ENCODE data around the gene CEP170B.

CEP170B gene

DNA sequence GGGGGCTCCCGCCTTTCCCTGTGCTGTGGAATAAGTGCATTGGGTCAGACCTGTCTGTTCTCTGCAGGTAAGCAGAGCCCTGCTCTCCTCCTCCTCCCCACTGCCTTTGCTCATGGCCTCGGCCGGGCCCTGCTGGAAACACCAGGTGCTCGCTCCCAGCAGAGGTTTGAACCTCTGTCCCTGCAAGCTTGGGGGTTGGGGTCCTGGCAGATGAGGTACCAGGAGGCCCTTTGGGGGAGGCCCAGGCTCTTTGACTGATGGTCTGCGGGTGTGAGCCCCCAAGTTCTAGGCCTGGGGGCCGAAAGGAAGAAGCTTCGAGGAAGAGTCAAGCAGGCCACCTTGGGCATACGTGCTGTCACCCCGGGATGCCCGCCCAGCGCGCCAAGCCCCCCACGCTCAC is 22.1 kb upstream of the CEP170B start:
- no peak for DNase-seq (ENCODE audit: low read depth, low spot score)
- TF ChIP-seq, protein P1, sequence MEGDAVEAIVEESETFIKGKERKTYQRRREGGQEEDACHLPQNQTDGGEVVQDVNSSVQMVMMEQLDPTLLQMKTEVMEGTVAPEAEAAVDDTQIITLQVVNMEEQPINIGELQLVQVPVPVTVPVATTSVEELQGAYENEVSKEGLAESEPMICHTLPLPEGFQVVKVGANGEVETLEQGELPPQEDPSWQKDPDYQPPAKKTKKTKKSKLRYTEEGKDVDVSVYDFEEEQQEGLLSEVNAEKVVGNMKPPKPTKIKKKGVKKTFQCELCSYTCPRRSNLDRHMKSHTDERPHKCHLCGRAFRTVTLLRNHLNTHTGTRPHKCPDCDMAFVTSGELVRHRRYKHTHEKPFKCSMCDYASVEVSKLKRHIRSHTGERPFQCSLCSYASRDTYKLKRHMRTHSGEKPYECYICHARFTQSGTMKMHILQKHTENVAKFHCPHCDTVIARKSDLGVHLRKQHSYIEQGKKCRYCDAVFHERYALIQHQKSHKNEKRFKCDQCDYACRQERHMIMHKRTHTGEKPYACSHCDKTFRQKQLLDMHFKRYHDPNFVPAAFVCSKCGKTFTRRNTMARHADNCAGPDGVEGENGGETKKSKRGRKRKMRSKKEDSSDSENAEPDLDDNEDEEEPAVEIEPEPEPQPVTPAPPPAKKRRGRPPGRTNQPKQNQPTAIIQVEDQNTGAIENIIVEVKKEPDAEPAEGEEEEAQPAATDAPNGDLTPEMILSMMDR (IDR thresholded peaks at IDR 0.05; ENCODE audit: insufficient read depth, low read length, missing control alignments): no peak
- ChIA-PET CTCF (interaction anchor here (2.6 kb wide), 1 partner anchor 16 kb away, joined by 21 read pairs; no protein-coding TSS in a partner anchor), POLR2A (no interaction called here)
- no peak overlapping the region for H3K4me3 ChIP-seq (ENCODE audit: low read depth, low read length)

DNA sequence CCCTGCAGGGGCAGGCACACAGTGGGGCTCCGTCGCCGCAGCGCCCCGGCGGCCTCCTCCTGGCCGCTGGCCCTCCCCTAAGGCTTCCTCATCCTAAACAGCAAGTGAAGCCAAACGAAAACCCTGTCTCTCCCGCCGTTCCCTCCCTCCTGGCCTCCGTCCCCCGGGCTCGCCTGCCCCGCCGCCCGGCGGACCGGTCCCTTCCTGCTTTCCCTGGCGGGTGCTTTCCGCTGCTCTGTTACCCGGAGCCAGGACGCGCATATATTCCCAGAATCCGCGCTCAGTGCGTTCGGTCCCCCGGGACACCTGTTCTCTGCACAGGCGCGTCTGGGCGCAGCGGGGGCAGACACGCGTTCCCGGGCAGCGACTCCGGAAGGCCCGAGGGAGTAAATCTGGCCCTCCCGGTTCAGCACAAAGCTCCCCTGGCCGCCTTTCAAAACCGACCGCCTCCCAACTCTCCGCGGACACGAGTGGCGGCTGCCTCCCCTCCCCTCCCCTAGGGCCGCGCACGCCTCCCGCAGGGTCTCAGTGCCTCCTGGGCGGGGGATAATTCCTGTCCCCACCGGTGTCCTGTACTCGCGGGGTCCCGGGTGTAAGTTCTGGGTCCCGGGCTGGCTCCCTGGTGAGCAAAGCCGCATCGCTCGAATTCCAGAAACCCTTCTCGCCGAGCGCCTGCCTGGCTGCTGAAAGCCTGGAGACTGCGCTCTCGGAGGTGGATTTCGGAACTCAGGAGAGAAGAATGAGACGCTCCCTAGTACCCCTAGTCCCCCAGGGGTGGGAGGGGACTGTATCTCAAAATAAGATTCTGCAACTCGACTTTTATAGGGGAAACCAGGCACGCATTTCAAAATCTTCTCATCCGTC is 21.4 kb upstream of the CEP170B start:
- DNase-seq (ENCODE audit: low read depth, low spot score): no peak

DNA sequence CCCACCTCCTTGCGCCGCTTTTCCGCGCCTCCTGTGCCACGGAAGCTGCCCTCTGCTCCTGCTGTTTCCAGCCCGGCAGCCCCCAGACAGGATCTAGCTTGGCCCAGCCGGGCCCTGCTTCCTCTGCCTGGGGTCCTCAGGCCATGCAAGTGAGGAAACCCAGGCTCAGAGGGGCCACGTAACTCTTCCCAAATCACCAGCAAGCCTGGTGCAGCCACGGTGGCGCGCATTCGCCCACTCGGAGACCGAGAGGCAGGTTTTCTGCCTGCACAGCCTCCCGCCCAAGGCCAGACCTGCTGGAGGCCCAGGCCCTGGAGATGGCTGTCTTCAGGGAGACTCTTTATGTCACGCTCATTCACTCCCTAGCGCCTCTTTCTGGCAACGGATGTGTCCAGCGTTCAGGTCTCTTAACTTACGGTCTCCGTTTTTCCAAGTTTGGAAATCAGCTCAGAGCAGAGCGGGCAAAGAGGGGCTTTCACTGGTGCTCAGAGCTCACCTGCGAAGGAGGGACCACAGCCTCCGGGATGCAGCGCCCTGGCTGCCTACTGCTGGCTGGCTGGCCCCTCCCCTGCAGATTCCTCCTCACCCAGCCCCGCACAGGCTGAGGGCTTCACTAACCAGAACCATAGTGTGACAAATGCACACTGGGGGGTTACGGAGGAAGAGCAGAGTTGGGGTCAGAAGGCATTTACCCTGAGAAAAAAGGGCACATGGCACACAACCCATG is 20.6 kb upstream of the CEP170B start:
- TF ChIP-seq, protein P1 (IDR thresholded peaks at IDR 0.05; ENCODE audit: insufficient read depth, low read length, missing control alignments): no peak
- POLR2A ChIA-PET: no interaction called here
- CTCF ChIA-PET: interaction anchor here (1.8 to 2.9 kb wide), 2 partner anchors 18 to 76 kb away, joined by 5 to 15 read pairs; no protein-coding TSS in a partner anchor
- DNase-seq (ENCODE audit: low read depth, low spot score): no peak
- no peak overlapping the region for H3K4me3 ChIP-seq (ENCODE audit: low read depth, low read length)

More for the DNA sequence above, 21.4 kb upstream of the CEP170B start:
- H3K4me3 ChIP-seq (ENCODE audit: low read depth, low read length): no peak overlapping the region; the same call in 1 of the 2 replicates
- ChIA-PET POLR2A (no interaction called here), CTCF (interaction anchor here (2.6 to 2.9 kb wide), 2 partner anchors 17 kb away, joined by 15 to 21 read pairs; no protein-coding TSS in a partner anchor)
- TF ChIP-seq, protein P1 (IDR thresholded peaks at IDR 0.05; ENCODE audit: insufficient read depth, low read length, missing control alignments): no peak

DNA sequence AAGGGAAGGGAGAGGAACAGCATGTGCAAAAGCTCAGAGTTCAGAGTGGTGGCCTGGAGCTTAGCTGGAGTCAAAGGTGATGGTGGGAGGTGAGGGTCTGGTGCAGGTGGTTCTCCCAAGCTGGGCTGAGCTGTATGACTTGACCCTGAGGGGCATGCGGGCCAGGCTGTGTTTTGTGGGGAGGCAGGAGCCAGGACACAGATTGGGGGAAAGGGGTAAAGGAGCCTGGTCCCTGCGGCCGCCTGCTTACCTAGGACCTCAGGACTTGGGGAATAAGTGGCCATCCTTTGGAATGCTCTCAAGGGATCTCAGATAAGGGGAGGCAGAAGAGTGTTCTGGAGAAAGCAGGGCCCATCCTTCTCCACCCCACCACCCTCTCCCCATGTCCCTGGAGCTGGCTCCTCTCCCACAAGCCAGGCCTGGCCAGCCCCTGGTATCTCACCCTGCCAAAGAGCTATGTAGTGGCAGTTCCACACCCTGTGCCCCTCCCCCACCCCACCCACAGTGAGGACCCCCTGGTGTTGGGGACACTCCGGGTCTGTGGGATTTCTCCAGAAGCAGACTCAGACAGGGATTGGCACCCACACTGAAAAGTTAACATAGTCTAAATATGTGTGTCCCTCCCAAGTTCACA is 19.9 kb upstream of the CEP170B start:
- CTCF ChIA-PET: interaction anchor here (1.2 to 2.9 kb wide), 3 partner anchors 14 to 77 kb away, joined by 5 to 15 read pairs (median 6); no protein-coding TSS in a partner anchor
- TF ChIP-seq, protein P1 (IDR thresholded peaks at IDR 0.05; ENCODE audit: insufficient read depth, low read length, missing control alignments): no peak
- POLR2A ChIA-PET: no interaction called here
- no peak for DNase-seq (ENCODE audit: low read depth, low spot score)
- H3K4me3 ChIP-seq (ENCODE audit: low read depth, low read length): no peak overlapping the region

DNA sequence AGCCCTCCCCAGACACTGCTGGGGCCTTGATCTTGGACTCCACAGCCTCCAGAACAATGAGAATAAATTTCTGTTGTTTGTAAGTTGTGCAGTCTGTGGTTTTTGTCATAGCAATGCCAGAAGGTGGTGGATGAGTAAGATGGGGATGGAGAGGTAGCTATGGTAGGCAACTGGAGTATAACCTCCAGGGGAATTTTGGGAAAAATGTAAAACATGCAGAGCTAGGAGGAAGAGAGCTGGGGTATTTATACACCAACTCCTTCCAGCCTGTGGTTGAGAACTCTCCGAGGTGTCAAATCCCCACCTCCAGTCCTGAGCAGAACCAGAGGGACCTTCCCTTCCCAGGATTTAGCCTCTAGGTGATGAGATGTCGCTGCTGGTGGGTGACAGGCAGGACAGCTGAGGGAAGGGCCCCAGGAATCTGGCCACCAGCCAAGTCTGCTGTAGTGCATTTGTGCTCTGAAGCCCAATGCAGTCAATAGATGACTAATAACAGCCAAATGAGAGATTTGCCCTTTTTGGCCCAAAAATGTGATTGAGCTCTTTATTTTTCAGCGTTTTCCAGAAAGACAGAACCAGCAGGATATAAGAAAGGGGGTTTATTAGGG is 19.1 kb upstream of the CEP170B start:
- TF ChIP-seq, protein P1 (IDR thresholded peaks at IDR 0.05; ENCODE audit: insufficient read depth, low read length, missing control alignments): no peak
- H3K4me3 ChIP-seq (ENCODE audit: low read depth, low read length): no peak overlapping the region
- ChIA-PET CTCF (interaction anchor here (1.2 to 2.9 kb wide), 3 partner anchors 15 to 77 kb away, joined by 5 to 15 read pairs (median 6); no protein-coding TSS in a partner anchor), POLR2A (no interaction called here)
- DNase-seq (ENCODE audit: low read depth, low spot score): no peak

Measured in AG04449 (cell line).